ENCODE measurements around the gene UCMA.
"Not testable (repeated sequence)": the region's sequence is repeated elsewhere in the genome, so short reads cannot be mapped to it uniquely, and the experiment has no call there.

Gene UCMA, protein sequence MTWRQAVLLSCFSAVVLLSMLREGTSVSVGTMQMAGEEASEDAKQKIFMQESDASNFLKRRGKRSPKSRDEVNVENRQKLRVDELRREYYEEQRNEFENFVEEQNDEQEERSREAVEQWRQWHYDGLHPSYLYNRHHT

DNA sequence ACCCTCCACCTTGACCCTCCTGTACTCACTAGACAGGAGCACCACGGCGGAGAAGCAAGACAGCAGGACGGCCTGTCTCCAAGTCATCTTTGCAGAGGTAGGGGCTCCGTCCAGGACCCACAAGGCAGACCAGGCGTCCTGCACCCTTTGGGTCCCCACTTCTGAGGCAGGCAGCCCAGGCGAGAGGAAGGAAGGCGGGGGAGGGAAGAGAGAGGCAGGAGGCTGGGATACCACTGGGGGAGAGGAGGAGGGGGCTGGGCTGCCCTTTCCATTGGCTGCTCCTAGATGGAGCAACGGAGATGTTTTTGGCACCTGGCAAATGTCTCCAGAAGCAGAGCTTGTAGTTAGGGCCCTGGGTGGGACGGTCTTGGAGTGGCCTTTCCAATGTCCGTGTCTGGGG lies at the start of gene UCMA:
UCMA (minus strand) TSS at position 203 of the 400 bp plus-strand sequence; CDS start at position 87, 116 bp downstream.
- DNase-seq = no peak

DNA sequence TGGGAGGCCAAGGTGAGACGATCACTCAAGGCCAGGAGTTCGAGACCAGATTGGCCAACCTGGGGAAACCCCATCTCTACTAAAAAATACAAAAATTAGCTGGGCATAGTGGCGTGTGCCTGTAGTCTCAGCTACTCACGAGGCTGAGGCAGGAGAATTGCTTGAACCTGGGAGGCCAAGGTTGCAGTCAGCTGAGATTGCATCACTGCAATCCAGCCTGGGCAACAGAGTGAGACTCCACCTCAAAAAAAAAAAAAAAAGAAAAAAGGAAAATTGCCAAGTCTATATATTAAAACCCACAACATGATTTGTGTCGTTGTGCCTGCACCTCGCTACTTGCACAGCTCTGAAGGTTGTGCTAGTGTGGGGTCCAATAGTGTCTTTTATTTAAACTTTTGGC lies 48.2 kb upstream of the UCMA start:
- DNase-seq = not testable (repeated sequence)

DNA sequence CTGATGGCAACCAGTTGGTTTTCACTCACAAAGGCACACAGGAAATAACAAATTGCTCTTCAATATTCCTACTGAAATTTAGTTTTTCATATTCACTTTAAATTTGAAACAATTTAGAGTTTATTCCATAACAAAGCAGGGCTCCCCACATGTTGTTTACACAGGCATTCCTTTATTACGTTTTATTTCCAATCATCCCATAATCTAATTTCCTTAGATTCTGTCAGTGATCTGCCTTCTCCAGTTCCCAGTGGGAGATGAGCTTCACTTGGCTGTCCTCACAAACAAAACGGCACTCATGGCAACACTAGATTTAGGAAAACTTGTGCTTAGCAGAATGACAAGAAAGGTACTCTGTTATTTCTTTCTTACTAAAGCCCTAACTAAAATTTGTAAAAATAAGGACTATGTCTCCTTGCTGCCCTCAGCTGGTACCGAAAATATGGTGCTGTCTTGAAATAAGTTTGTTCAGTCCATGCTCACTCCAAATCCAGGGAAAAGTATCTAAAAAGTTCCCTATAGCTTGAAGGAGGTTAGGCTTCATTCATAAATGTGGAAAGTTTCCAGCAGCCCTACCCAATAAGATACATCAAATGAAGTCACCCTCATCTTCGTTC lies 42.7 kb upstream of the UCMA start:
- no peak for DNase-seq

DNA sequence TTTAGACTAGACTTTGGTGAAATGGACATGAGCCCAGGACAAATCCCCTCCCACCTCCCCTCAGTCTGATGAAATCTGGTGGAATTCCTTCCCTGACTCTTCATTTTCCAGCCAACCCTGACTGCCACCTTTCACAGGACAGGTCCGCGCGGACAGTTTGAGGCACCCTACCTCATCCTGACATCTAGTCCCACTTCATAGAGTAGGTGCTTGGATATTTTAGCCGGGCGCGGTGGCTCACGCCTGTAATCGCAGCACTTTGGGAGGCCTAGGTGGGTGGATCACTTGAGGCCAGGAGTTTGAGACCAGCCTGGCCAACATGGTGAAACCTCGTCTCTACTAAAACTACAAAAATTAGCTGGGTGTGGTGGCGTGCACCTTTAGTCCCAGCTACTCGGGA lies 42.0 kb upstream of the UCMA start:
- not testable (repeated sequence) for DNase-seq

DNA sequence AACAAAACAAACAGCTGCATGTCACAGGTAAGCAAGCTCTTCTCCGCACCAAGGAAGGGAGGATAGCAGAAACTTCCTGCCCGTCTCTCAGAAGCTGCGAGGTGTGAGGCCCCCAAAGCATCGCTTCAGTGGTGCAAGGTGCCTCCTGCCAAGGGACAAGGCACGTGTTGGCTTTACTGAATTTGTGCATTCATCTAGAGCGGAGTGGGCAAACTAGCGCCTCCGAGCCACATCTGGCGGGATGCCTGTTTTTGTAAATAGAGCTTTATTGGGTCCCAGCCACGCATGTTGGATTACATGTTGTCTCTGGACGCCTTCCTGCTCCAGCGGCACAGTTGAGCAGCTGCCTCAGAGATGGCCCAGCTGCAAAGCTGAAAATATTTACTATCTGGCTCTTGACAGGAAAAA lies 38.0 kb upstream of the UCMA start:
- DNase-seq = no peak

DNA sequence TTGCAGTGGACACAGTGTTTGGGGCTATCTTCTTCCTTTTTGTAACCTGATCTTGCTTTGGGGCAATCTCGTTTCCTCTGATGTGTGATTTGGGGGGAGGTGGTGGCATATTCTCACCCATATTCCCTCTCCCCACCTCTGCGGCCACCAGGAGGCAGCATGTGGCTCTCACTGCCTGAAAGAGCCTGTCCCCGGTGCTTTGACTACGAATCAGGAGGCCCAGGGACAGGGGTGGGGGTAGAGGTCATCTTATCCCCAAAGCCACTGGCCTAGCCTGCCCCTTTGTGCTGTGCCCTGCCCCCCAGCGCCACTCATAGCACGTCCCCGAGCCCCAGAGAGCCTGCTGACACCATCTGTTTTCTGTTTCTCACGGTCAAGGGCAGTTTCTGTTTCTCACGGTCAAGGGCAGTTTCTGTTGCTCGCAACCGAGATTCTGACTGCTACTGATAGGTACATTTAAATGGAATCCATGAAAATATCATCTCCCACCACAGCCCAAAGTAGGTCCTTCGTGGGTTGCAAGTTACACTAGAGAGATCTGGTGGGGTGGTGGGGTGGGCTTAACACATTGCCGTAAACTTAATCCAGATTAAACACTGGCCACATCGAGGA lies 37.5 kb upstream of the UCMA start:
- DNase-seq = peak; percentile 57 to 60

DNA sequence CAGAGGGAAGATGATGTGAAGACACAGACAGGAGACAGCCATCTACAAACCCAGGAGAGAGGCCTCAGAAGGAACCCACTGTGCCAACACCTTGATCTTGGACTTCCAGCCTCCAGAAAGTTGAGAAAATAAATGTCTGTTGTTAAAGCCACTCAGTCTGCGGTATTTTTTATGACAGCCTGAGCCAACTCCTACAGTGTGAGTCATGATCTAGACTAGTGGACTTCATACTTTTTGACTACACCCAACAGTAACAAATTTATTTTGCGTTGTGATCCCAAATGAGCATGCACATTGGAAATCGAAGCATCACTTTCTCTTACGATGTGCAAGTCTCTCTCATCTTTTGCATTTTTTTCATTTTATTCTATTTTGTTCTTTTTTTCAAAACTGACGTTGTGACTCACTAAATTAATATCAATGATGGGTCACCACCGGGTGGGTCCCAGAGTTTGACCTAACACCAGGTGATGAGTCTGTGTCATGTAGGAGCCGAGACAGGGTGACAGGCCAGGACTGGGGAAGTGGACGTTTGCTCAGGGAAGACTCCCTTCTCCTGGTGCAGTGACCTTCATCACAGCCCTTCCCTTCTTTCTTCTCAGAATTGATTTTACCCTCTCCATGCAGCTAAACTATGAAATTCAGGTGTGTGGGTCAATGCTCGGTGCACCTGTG lies 36.8 kb upstream of the UCMA start:
- no peak for DNase-seq

DNA sequence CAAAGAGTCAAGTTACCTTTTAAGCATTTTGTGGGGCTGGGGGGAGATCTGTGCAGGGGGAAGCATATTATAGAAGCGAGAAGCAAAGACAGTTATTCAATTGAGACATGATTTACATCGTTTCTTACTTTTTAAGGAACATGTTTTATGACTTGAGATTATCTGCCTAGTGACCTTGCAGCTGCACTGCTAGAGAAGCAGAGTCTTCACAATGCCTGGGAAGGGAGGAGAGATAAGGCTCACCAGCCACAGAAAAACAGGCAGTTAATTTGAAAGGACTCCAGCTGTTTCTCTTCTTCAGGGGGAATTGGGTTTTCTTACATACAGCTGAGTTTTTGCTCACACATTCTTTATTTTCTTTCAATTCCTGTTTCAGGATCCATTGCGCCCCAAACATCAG lies 34.7 kb upstream of the UCMA start:
- no peak for DNase-seq

DNA sequence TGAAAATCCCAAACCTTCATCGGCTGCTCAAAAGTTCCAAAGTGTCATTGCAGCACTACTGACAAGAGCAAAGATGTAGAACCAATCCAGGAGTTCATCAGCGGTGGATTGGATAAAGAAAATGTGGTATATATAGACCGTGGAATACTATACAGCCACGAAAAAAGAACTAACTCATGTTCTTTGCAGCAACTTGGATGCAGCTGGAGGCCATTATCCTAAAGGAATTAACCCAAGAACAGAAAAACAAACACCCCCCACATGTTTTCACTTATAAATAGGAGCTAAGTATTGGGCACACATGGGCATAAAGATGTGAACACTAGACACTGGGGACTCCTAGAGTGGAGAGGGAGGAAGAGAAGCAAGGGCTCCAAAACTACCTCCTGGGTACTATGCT lies 34.1 kb upstream of the UCMA start:
- no peak for DNase-seq

DNA sequence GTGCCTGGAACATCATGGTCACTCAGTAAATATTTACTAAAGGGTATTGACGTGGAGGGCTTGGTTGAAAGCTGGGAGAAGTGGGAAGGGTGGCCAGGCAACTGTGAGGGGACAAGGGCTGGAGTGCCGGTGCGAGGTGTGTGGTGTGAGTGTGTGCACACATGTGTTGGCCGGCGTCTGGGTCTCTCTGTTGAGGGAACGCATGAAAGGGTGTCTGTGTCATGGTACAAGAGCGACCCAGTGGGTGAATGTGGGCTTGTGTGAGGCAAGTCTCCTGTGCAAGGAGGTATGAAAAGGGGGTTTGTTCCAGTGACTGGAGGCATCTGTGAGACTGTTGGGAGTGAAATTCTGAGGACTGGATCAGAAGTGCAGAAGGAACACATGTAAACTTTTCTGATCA lies 29.4 kb upstream of the UCMA start:
- no peak for DNase-seq

DNA sequence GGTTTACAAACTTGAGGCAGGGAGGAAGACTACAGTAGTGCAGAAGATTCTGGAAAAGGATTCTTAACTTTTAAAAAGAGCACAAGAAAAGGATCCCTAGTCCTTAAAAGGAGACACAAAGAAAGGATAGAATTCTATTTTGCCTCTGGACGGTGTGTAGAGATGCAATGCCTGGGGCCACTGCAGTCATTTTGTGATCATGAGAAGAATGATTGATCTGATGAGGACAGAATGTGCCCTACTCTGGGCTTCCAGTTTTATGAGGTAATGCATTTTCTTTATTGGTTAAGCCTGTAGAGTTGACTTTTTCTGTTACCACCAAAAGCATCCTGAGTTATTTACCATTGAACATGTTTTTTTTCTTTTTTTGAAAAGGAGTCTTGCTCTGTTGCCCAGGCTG lies 28.3 kb upstream of the UCMA start:
- DNase-seq = no peak

DNA sequence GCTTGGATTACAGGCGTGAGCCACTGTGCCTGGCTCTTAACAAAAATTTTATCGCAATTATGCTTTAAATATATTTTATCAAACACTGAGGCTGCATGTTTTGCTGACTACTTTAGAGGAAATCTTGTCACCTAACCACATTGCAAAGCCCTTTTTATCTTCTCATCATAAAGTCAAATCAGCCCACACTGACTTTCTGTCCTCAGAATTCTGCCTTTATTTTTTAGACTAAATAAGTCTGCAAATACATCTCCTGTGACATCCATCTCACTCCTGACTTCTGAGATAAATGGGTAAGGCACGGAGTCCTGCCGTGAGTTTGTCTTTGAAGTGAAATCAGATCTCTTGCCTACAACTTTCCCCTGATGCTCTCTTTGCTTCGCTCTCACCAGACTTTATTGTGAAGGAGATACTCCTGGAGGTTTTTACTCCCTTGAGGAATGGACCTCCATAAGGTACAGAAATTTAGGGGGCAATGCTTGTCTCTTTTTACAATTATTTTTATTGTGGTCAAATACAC lies 23.5 kb upstream of the UCMA start:
- no peak for DNase-seq

DNA sequence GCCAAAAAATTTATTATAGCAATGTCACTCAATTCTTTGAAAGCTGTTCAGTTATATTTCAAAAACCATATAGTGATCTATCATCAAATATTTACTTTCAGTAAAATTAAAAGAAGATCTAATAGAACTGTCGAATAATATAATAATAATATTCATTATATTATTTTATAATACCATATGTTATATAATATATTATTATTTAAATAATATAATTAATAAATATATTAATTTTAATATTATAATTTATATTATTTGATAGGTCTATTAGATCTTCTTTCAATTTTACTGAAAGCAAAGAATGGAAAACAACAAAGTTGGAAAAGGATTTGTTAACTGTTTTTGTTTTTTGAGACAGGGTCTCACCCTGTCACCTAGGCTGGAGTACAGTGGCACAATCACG lies 22.5 kb upstream of the UCMA start:
- no peak for DNase-seq

DNA sequence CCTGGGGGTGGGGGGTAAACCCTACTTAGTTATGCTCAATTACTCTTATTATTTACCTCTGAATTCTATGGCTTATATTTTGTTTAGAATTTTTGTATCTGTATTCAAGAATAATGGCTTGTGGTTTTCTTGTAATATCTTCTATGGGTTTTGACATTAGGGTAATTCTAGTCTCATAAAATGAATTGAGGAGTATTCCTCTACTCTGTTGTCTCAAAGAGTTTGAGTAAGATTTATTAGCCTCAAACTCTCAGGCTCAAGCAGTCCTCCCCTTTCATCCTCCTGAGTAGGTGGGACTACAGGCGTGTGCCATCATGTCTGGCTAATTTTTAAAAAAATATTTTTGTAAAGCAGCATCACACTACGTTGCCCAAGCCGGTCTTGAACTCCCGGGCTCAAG lies 19.6 kb upstream of the UCMA start:
- no peak for DNase-seq

DNA sequence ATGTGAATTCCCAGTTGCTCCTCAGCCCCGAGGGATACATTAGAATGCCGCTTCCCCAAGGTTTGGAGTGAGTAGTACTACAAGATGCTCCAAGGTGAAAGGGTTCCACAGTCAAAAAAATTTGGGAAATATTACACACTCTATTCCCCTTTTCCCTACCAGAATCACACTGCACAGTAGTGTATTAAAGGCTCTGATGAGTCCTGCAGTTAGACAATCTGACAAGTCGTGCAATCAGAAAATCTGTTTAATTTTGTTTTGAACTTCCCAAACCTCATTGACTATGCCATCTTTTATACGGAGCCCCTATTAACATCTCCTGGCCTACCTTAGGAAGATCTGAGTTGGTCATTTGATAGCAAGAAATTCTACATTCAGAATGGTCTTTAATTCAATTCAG lies 13.6 kb upstream of the UCMA start:
- DNase-seq = no peak

DNA sequence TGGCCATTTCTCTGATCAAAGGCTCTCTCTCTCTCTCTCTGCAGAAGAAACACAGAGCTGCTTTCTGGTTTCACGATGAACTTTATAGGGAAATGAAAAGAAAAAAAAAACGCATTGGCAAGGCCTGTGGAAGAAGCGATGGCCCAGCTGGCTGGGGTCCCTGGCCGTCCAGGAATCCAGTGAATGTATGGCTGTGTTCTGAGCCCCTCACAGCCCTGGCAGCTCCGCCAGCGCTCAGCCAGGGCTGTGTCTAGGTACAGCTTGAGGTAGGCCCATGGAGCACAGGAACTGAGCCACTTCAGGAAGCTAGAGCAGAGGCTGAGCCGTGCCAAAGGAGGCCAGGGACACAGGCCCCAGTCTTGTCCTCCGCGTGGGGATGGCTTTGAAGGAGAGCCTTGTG lies 13.1 kb upstream of the UCMA start:
- no peak for DNase-seq

DNA sequence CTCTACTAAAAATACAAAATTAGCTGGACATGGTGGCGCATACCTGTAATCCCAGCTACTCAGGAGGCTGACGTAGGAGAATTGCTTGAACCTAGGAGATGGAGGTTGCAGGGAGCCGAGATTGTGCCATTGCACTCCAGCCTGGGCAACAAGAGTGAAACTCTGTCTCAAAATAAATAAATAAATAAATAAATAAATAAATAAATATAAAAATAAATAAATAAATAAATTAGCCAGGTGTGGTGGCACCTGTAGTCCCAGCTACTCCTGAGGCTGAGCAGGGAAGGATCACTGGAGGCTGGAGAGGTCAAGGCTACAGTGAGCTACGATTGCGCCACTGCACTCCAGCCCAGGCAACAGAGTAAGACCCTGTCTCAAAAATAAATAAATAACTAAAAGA lies 8.1 kb upstream of the UCMA start:
- DNase-seq = not testable (repeated sequence)

DNA sequence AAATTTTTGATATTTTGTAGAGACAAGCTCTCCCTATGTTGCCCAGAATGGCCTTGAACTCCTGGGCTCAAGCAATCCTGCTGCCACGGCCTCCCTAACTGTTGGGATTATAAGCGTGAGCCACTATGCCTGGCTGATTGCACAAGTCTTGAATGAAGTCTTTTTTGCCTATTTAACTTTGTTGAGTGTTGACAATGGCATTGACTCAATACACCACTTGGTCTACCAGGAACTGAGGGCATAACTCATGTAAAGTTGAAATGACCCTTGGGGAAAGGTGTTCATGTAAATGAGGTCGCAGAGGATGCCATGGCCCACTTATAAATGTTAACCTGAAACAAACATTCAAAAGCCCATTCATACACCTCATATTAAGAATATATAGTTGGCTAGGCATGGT lies 7.4 kb upstream of the UCMA start:
- no peak for DNase-seq

DNA sequence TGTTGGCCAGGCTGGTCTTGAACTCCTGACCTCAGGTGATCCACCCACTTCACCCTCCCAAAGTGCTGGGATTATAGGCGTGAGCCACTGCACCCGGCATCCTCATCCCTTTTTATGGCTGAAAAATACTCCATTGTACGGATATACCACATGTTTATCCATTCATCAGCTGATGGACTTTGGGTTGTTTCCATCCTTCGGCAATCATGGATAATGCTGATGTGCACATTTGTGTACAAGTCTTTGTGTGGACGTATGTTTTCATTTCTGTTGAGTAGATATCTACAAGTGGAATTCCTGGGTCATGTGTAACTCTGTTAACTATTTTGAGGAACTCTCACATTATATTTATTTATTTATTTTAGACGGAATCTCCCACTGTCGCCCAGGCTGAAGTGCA lies 5.7 kb upstream of the UCMA start:
- DNase-seq = no peak

DNA sequence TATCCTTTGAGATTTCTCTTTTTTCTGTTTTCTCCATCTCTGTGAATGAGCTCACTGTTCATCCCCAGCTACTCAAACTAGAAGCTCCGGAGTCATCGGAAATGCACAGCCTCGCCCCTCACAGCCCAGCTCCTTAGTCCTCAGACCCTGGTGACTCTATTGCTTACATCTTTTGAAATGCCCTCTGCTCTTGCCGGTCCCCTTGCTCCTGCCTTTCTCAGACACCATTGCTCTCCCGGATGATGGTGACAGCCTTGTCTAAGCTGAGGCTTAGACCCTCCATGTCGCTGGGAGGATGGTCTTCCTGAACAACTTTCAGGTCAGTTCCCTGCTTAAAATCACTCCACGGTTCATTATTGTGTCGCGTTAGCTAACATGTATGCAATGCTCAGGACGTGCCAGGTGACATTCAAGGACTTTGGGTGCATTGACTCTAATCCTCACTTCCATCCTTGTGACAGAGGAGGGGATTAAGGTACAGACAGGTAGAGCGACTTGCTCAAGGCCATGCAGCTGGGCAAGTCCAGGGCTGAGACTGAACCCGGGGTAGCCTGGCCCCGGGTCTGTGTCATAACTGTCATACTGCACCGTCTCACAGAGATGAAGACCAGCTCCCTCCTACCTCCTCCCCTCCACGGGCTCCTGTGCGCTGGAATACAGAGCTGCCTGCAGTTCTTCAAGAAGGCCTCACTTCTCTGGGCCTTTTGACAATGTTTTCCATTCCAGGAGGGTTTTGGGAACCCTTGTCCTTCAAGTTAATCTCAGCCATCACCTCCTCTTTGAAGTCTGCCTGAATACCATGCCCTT lies 4.3 kb upstream of the UCMA start:
- DNase-seq = no peak

DNA sequence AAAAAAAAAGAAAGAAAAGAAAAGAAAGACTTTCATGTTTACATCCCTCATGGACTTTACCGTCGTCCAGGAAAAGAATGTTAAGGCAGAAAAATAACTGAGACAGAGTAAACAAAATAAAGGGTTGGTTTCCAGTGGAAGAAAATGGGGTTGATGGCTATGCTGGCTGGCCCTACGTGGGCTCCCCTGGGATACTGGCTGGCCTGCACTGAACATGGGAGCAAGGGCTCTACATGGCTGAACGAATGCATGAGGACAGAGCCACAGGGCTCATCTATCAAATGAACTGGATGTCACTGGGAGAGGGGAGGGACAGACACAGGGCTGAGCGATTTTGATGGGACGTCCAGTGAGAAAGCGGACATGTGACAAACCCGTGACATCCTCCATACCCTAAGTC lies 2.5 kb upstream of the UCMA start:
- DNase-seq = no peak

DNA sequence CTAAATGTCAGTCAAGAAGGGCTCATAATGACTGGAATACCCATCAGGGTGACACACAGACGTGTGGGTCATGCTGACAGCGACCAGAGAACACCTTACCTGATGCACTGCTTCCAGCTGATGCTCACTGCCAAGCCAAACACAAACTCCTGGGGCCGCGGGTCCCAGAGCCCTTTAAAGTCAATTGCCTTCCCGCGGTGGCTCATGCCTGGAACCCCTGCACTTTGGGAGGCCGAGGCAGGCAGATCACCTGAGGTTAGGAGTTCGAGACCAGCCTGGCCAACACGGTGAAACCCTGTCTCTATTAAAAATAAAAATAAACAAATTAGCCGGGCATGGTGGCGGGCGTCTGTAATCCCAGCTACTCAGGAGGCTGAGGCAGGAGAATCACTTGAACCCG lies 562 bp upstream of the UCMA start:
- not testable (repeated sequence) for DNase-seq

DNA sequence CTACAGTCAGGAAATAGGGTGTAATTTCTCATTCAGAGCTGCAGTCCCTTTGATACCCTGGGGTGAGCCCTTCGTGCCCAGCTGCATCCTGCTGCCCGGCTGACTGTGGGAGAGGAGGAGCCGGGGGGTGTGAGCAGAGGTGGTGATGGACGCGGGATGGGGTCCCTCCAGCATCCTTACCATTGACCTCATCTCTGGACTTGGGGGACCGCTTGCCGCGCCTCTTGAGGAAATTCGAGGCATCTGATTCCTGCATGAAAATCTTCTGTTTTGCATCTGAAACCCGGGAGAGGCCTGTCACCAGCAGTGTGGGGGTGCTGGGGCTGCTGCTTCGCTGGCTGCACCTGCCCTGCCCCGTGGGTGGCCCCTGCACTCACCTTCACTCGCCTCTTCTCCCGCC lies 816 bp downstream of the UCMA start:
- DNase-seq = no peak

Data from CD4-positive, alpha-beta T cell treated with Interleukin-4 for 1 hour (primary cell).